ENCODE results near the gene FBXO47.

The FBXO47 gene

DNA sequence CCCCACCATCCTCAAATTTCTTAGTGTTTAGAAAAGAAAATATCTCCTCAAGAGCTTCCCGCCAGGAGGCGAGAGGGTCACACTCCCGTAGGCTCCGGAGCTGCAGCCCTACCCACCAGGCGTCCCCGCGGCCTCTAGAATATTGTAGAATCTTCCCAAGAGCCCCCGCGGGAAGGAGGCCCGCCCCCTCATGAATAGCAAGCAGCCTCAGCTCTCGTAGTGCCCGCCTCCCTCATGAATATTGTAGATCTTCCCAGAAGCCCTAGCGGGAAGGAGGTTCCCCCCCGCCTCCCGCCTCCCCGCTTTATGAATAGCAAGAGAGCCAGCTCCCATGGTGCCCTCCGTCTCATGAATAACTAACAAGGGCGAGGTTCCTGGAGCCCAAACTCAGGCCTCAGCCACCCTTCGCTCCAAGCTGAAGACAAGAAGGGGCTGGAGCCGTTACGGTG lies at the start of gene FBXO47:
FBXO47 (minus strand) TSS at position 114 of the 449 bp plus-strand sequence. CDS start 4,378 bp downstream, outside the sequence.
- peak; percentile 69 for DNase-seq (ENCODE audit: low spot score)

GRCh38 chr17:39016193-39017153 lies 49.3 kb upstream of the FBXO47 start:
- no peak for DNase-seq (ENCODE audit: low spot score)

- DNase-seq (ENCODE audit: low spot score), result no peak
Measured at GRCh38 chr17:39015546-39015935, 48.3 kb upstream of the FBXO47 start.

DNA sequence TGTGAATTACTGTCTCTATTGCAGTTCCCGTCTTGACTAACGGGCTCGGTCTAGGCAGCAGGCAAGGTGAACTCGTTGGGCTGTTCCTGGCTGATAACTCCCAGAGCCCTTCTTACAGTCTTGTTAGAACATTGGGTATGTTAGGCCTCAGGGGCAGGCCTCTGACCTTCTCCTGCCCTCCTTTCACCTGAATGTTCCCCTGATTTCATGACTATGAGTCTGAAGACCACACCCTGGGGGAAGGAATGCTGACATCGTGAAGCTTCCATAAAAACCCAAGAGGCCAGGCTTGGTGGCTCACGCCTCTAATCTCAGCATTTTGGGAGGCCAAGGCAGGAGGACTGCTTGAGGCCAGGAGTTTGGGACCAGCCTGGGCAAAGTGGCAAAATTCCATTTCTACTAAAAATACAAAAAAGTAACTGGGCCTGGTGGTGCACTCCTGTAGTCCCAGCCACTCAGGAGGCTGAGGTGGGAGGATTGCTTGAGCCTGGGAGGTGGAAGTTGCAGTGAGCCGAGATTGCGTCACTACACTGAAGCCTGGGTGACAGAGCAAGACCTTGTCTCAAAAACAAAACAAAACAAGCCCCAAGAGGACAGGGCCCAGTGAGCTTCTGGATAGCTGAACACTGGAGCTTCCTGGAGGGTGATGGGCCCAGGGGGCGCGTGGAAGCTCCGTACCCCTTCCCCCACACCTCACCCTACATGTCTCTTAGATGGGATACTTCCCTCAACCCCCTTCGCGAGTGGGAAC lies 47.8 kb upstream of the FBXO47 start:
- DNase-seq (ENCODE audit: low spot score), result no peak

- no peak for DNase-seq (ENCODE audit: low spot score)
Measured at GRCh38 chr17:39014044-39014794, 47.0 kb upstream of the FBXO47 start.

DNA sequence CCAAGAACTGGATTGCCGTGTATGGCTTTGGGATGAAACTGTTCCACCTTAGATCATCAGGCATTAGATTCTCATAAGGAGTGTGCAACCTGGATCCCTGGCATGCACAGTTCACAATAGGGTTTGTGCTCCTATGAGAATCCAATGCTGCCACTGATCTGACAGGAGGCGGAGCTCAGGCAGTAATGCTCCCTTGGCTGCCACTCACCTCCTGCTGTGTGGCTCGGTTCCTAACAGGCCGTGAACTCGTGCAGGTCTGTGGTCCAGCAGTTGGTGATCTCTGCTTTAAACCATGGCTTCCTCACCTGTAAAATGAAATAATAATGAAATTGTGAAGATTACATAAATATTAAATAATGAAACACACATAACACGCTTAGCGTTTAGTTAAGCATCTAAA lies 45.5 kb upstream of the FBXO47 start:
- DNase-seq (ENCODE audit: low spot score), result no peak

DNA sequence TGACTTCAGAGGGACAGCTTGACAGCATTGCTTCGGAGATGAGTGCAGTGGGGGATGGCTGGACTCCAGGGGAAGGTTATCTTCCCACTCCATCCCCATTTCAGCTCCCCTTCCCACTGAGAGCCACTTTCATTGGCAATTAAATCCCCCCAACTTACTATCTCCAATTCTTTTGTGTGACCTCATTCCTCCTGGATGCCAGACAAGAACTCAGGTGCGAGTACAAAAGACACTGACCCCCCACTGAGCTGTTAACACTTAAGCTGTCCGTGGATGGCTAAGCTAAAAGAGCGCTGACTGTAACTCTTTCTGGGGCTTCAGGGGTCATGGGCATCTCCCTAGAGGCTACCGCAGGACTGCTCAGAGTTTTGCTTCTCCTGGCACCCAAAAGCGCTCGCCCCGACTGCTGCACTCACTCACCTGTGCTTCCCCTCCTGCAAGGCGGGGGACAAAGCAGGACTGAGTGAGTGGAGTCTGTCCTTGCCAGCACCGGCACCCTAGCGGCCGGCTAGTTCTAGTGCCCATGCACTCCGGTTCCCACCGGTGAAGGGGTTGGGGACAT lies 44.8 kb upstream of the FBXO47 start:
- no peak for DNase-seq (ENCODE audit: low spot score)

- no peak for DNase-seq (ENCODE audit: low spot score)
Measured at GRCh38 chr17:39009581-39010001, 42.4 kb upstream of the FBXO47 start.

DNA sequence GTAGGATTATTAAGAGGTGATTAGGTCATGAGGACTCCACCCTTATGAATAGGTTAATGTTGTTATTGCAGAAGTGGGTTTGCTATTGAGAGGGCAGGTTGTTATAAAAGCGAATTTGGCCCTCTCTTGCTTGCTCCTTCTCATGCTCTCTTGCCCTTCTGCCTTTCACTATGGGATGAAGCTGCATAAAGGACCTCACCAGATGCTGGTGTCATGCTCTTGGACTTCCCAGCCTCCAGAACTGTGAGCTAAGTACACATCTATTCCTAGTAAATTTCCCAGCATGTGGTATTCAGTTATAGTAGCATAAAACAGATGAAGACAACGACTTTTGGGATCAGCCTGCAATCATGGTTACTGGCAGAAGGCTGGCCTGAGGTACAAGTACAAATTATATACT lies 41.4 kb upstream of the FBXO47 start:
- DNase-seq (ENCODE audit: low spot score), result no peak

- DNase-seq (ENCODE audit: low spot score), result peak; percentile 33
Measured at GRCh38 chr17:39002991-39003715, 36.0 kb upstream of the FBXO47 start.

GRCh38 chr17:39001703-39002637 lies 34.8 kb upstream of the FBXO47 start:
- DNase-seq (ENCODE audit: low spot score), result no peak

- DNase-seq (ENCODE audit: low spot score), result no peak
Measured at GRCh38 chr17:39000021-39000601, 32.9 kb upstream of the FBXO47 start.

DNA sequence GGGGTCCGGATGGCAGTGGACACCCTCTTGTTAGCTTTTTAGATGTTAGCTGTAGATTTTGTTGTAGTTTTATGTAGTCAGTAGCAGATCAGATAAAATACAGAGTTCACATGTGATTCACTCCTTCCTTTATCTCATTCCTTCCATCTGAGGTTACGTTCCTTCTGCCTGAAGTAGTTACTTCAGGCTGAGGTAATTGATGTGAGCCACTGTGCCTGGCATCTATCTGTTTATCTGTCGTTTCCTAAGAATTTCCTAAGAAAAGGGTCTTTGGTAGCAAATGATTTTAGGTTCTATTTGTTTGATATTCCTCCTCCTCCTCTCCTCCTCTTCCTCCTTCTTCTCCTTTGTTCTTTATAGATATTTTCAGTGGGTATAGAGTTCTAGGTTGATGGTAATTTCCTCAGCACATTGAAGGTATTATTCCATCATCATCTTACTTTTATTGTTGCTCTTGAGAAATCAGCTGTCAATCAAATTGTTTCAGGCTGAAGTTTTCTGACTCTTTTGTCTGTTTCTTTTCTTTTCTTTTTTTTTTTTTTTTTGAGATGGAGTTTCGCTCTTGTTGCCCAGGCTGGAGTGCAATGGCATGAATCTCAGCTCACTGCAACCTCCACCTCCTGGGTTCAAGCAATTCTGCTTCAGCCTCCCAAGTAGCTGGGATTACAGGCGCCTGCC lies 29.6 kb upstream of the FBXO47 start:
- DNase-seq (ENCODE audit: low spot score), result no peak

GRCh38 chr17:38994026-38994425 lies 26.8 kb upstream of the FBXO47 start:
- no peak for DNase-seq (ENCODE audit: low spot score)

- no peak for DNase-seq (ENCODE audit: low spot score)
Measured at GRCh38 chr17:38984666-38985065, 17.5 kb upstream of the FBXO47 start.

DNA sequence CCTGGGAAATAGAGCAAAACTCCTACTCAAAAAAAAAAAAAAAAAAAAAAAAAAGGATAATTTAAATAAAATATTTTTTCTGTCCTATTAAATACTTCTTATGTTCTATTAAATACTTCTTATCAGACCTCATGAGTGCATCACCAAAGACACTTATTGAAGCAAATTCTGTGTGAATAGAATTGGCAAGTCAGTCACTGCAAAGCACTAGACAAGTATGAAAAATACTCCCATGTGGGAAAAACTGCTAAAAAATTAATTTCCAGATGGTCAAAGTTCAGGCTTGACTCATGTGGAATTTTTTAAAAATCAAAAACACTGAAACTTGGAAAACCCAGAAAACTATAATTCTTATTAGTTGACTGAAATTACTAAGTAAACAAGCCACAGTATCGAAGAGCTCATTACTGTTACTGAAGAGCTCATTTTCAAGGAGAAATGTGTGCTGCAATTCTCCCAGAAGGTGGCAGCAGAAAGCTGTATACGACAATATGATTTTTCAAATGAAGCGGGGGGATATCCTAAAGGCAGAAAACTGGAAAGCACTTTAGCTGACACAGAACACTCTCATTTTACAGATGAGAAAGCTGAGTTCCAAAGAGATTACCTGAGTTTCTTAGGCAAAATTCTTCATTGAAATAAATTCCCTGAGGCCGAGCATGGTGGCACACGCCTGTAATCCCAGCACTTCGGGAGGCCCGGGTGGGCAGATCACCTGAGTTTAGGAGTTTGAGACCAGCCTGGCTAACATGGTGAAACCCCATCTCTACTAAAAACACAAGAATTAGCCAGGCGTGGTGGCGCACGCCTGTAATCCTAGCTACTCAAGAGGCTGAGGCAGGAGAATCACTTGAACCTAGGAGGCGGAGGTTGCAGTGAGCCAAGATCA lies 15.9 kb upstream of the FBXO47 start:
- DNase-seq (ENCODE audit: low spot score), result peak; percentile 61

GRCh38 chr17:38981636-38982035 lies 14.4 kb upstream of the FBXO47 start:
- no peak for DNase-seq (ENCODE audit: low spot score)
